Transverse colon (tissue), 4 donors: Measurements from ENCODE around the gene SCGB1D4. TPM values are rescaled to one million over a fixed set of nuclear protein-coding genes. Genes with fewer than 3 reads are reported as not detected.

Experiments
- DNase-seq: peaks from one replicate; pipeline ENCODE4 v3.0.0-alpha.2; 2019
- H3K27ac ChIP-seq, 4 donors: fragments of 200-600 bp; sonication (generic); 2 replicates each; pipeline ENCODE4 v1.5.1; 2016 to 2018; ENCODE audit warnings: inconsistent platforms in 4 of 4
- H3K27me3 ChIP-seq: fragments of 200-600 bp; sonication (generic); 2 replicates; pipeline ENCODE4 v1.5.1; 2017; ENCODE audit warnings: inconsistent platforms
- H3K36me3 ChIP-seq, 4 donors: fragments of 200-600 bp; sonication (generic); 2 replicates each; pipeline ENCODE4 v1.5.1; 2017 to 2019; ENCODE audit warnings: inconsistent platforms in 4 of 4
- H3K4me1 ChIP-seq, 4 donors: fragments of 200-600 bp; sonication (generic); 2 replicates each; pipeline ENCODE4 v1.5.1; 2017 to 2020; ENCODE audit warnings: inconsistent platforms in 4 of 4
- H3K4me3 ChIP-seq, 4 donors: fragments of 200-600 bp; sonication (generic); 1 replicate in 1 of 4; 2 replicates in 3 of 4; pipeline versions ENCODE4 v1.5.1 to v1.6.1; 2017 to 2019; ENCODE audit warnings: inconsistent platforms in 4 of 4
- H3K9me3 ChIP-seq, 2 donors: fragments of 200-600 bp; sonication (generic); 2 replicates each; pipeline ENCODE4 v1.5.1; 2017 to 2019; ENCODE audit warnings: inconsistent platforms in 2 of 2
- EP300 ChIP-seq: sonication (generic); formaldehyde crosslinking; IDR thresholded peaks from one replicate; pipeline ENCODE4 v1.6.1; 2017; ENCODE audit warnings: antibody characterized with exemption, low read depth
- POLR2A ChIP-seq: fragments of 450-650 bp; IDR thresholded peaks from one replicate; pipeline ENCODE4 v1.6.1; 2016; ENCODE audit warnings: antibody characterized with exemption, mild to moderate bottlenecking, moderate library complexity
- POLR2AphosphoS5 ChIP-seq, 3 donors: sonication (generic); formaldehyde crosslinking; IDR thresholded peaks; one replicate each; pipeline ENCODE4 v1.6.1; 2016; ENCODE audit warnings: antibody characterized with exemption in 3 of 3
- WGBS, 2 donors: methylation state at CpG; one replicate each; pipeline ENCODE4 v1.1.5; 2018; ENCODE audit warnings: low coverage in 1 of 2; 5-methylcytosine and 5-hydroxymethylcytosine counted together
- in situ Hi-C, 4 donors: fragments of 200-750 bp; cut with MboI; loops; one replicate each; pipeline versions ENCODE4 v1.15.0 to v1.15.1; 2017; ENCODE audit warnings: low sequenced_read_pairs in 3 of 4, low pct_ligation_motif_present in 1 of 4, low pct_unique_long_range_greater_than_20kb in 1 of 4
- intact Hi-C: fragments of 100-400 bp; cut with DNase I; formaldehyde crosslinking; loops from one replicate; pipeline ENCODE4 v1.15.1; 2023; ENCODE audit warnings: low total_unique reads
- total RNA-seq, 4 donors: library from RNA; depleted of rRNA; stranded (reverse); fragments of >200 nt; gene quantifications; one replicate each; pipeline ENCODE4 v1.1.0, GENCODE V29; 2016
- TF ChIP-seq, protein P1 (sequence below), 5 experiments: fragments of 200-600 bp in 3 of 5; fragments of 450-650 bp in 2 of 5; sonication (generic) in 3 of 5; IDR thresholded peaks; 1 replicate in 2 of 5; 2 replicates in 3 of 5; pipeline ENCODE4 v1.5.1; 2016 to 2017; ENCODE audit warnings: antibody characterized with exemption in 5 of 5, inconsistent platforms in 3 of 5, mild to moderate bottlenecking in 2 of 5, moderate library complexity in 1 of 5

The SCGB1D4 gene
- total RNA-seq, 4 donors from 2014 or later = not detected

DNA sequence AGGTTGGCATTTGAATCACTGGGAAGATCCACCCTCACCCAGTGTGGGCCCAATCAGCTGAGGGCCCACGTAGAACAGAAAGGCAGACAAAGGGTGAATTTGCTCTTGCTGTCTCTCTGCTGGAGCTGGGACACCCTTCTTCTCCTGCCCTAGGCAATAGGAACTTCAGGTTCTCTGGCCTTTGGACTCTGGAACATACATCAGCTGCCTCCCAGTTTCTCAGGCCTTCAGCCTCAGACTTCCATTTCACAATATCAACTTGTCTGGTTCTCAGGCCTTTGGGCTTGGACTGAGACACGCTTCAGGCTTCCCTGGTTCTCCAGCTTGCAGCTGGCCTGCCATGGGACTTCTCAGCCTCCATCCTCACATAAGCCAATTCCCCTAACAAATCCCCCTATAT lies 23.6 kb upstream of the SCGB1D4 start:
- no peak for DNase-seq
- in situ Hi-C loops = loop anchor here in 2 of 4 donors (25.0 kb wide), 2 partner anchors 110 to 460 kb away; partner anchors contain the start of gene SCGB2A1 (in 1 of the 2)
- TF ChIP-seq POLR2A (no peak), POLR2AphosphoS5 (IDR thresholded peaks at IDR 0.05) (no peak), EP300 (no peak)
- TF ChIP-seq, protein P1, sequence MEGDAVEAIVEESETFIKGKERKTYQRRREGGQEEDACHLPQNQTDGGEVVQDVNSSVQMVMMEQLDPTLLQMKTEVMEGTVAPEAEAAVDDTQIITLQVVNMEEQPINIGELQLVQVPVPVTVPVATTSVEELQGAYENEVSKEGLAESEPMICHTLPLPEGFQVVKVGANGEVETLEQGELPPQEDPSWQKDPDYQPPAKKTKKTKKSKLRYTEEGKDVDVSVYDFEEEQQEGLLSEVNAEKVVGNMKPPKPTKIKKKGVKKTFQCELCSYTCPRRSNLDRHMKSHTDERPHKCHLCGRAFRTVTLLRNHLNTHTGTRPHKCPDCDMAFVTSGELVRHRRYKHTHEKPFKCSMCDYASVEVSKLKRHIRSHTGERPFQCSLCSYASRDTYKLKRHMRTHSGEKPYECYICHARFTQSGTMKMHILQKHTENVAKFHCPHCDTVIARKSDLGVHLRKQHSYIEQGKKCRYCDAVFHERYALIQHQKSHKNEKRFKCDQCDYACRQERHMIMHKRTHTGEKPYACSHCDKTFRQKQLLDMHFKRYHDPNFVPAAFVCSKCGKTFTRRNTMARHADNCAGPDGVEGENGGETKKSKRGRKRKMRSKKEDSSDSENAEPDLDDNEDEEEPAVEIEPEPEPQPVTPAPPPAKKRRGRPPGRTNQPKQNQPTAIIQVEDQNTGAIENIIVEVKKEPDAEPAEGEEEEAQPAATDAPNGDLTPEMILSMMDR (IDR thresholded peaks at IDR 0.05) = no peak

DNA sequence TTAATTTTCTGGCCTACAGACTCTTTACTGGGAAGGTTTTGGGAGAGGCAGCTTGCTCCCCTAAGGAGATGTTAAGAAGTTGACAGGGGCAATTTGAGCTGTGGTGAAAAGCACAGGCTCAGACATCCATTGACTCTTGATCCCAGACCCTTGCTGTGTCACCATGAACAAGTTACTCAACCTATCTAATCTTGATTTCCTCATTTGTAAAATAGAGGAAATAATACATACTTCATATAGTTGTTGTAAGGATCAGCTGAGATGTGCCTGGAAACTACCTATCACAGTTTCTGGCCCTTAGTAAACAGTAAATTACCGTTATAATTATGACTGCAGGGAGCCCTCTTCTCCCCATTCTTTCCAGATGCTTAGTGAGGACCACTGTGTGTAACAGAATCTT lies 16.6 kb upstream of the SCGB1D4 start:
- intact Hi-C loops (no loop called here), in situ Hi-C loops (loop anchor here in 3 of 4 donors (10.0 to 25.0 kb wide), 3 partner anchors 103 to 453 kb away; partner anchors contain the start of gene SCGB2A1 (in 1 of the 3))
- Histone ChIP-seq H3K27me3 (no peaks in the 10 kb centered on the region), H3K4me3 (no peak overlapping the region), H3K4me1 (peaks cover 0 to 3% (median 0%) of the 10 kb centered on the region in 4 donors), H3K36me3 (no peaks in the 10 kb centered on the region), H3K9me3 (no peaks in the 10 kb centered on the region), H3K27ac (no peak overlapping the region)
- 50 to 70% methylated on average over 1 of the region's 1 CpG for WGBS, 2 donors
- TF ChIP-seq POLR2AphosphoS5 (IDR thresholded peaks at IDR 0.05) (no peak), EP300 (no peak), POLR2A (no peak)
- TF ChIP-seq, protein P1 (IDR thresholded peaks at IDR 0.05) = no peak
- no peak for DNase-seq

More for the DNA sequence above, 23.6 kb upstream of the SCGB1D4 start:
- peaks cover 4% of the 10 kb centered on the region for H3K27me3 ChIP-seq
- peaks cover 0 to 14% (median 7%) of the 10 kb centered on the region in 4 donors for H3K4me1 ChIP-seq
- no peaks in the 10 kb centered on the region for H3K9me3 ChIP-seq
- H3K27ac ChIP-seq = no peak overlapping the region
- 68% methylated on average over 2 of the region's 2 CpGs; no CpG with 5 or more reads in 1 of the 2 donors for WGBS, 2 donors
- H3K4me3 ChIP-seq = no peak overlapping the region
- intact Hi-C loops = no loop called here
- H3K36me3 ChIP-seq = no peaks in the 10 kb centered on the region

DNA sequence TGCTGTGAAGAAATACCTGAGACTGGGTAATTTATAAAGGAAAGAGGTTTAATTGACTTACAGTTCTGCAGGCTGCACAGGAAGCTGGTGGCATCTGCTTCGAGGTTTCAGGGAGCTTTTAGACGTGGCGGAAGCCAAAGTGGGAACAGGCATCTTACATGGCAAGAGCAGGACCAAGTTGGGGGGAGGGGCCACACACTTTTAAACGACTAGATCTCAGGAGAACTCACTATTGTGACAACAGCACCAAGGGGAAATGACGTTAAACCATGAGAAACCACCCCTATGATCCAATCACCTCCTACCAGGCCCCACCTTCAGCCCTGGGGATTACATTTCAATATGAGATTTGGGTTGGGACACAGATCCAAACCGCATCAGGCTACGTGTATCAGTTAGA lies 11.1 kb upstream of the SCGB1D4 start:
- Histone ChIP-seq H3K27me3 (peaks cover 21% of the 10 kb centered on the region), H3K4me3 (no peak overlapping the region), H3K27ac (no peak overlapping the region), H3K4me1 (peaks cover 0 to 3% (median 0%) of the 10 kb centered on the region in 4 donors), H3K36me3 (no peaks in the 10 kb centered on the region), H3K9me3 (no peaks in the 10 kb centered on the region)
- intact Hi-C loops = loop anchor here (5.0 kb wide), 1 partner anchor 143 kb away; no protein-coding TSS in a partner anchor
- TF ChIP-seq EP300 (no peak), POLR2A (no peak), POLR2AphosphoS5 (IDR thresholded peaks at IDR 0.05) (no peak)
- TF ChIP-seq, protein P1 (IDR thresholded peaks at IDR 0.05) = no peak
- no peak for DNase-seq
- in situ Hi-C loops = loop anchor here in 3 of 4 donors (10.0 to 25.0 kb wide), 3 partner anchors 98 to 448 kb away; partner anchors contain the start of gene SCGB2A1 (in 1 of the 3)
- WGBS, 2 donors = 51 to 92% methylated on average over 2 to 7 of the region's 7 CpGs

DNA sequence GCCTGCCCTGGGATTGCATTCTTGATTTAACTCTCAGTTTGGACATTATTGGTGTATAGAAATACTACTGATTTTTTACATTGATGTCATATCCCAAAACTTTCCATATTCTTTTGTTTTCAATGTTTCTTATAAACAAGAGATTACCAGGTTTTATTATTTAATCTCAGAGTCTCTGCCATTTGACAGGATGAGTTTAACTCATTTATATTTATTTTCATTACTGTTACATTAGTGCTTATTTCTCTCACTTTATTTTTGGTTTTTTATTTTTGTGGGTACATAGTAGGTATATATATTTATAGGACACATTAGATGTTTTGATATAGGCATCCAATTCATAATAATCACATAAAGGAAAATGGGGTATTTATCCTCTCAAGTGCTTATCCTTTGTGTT lies 9.1 kb upstream of the SCGB1D4 start:
- TF ChIP-seq EP300 (no peak), POLR2AphosphoS5 (IDR thresholded peaks at IDR 0.05) (no peak), POLR2A (no peak)
- TF ChIP-seq, protein P1 (IDR thresholded peaks at IDR 0.05) = no peak
- Histone ChIP-seq H3K27ac (no peak overlapping the region), H3K4me1 (peaks cover 0 to 3% (median 0%) of the 10 kb centered on the region in 4 donors), H3K9me3 (no peaks in the 10 kb centered on the region), H3K36me3 (no peaks in the 10 kb centered on the region), H3K4me3 (no peak overlapping the region), H3K27me3 (peaks cover 21% of the 10 kb centered on the region)
- no peak for DNase-seq
- intact Hi-C loops = loop anchor here (5.0 kb wide), 1 partner anchor 141 kb away; no protein-coding TSS in a partner anchor
- in situ Hi-C loops = loop anchor here in 2 of 4 donors (25.0 kb wide), 2 partner anchors 96 to 446 kb away; partner anchors contain the start of gene SCGB2A1 (in 1 of the 2)
